A673 (cell line): ENCODE data around the gene SAMD14. TPM values are rescaled to one million over a fixed set of nuclear protein-coding genes. Genes with fewer than 3 reads are reported as not detected.

Experiments used
- BruUV-seq: library from RNA; stranded (reverse); fragments of 400-500 nt; replicated peaks from 2 replicates; lab custom pipeline; 2021; lab: Mats Ljungman, UMichigan
- CTCF ChIA-PET: fragments of 300-600 bp; sonication (Branson Sonifier 250); formaldehyde crosslinking; loops from one replicate; lab custom pipeline; 2022; ENCODE audit warnings: antibody characterized with exemption; lab: Charles Lee
- POLR2A ChIA-PET: fragments of 300-600 bp; sonication (Branson Sonifier 250); formaldehyde crosslinking; loops from one replicate; lab custom pipeline; 2022; ENCODE audit warnings: antibody characterized with exemption; ENCODE audit not compliant: low non-redundant PET; lab: Charles Lee
- DNase-seq: peaks from one replicate; pipeline ENCODE4 v3.0.0-alpha.2; 2015; ENCODE audit warnings: low spot score
- H3K27ac ChIP-seq: fragments of 200-600 bp; sonication (generic); 2 replicates; pipeline ENCODE4 v1.5.1; 2016; ENCODE audit warnings: mixed run types, low read depth, mild to moderate bottlenecking, mixed read lengths, antibody characterized with exemption, low read length; ENCODE audit not compliant: poor library complexity, severe bottlenecking
- H3K27me3 ChIP-seq: fragments of 200-600 bp; sonication (generic); replicated peaks from 2 replicates; pipeline ENCODE4 v1.6.1; 2017; ENCODE audit warnings: mixed run types, low read depth, mild to moderate bottlenecking, mixed read lengths, antibody characterized with exemption, low read length; ENCODE audit not compliant: insufficient read depth, poor library complexity
- H3K36me3 ChIP-seq: fragments of 200-600 bp; sonication (generic); 2 replicates; pipeline ENCODE4 v1.6.1; 2016; ENCODE audit warnings: mixed run types, mild to moderate bottlenecking, mixed read lengths, antibody characterized with exemption, low read length; ENCODE audit not compliant: insufficient read depth, poor library complexity, severe bottlenecking
- H3K4me1 ChIP-seq: fragments of 200-600 bp; sonication (generic); 2 replicates; pipeline ENCODE4 v1.6.1; 2017; ENCODE audit warnings: mixed run types, mild to moderate bottlenecking, mixed read lengths, antibody characterized with exemption, low read length; ENCODE audit not compliant: insufficient read depth, poor library complexity, severe bottlenecking
- H3K4me3 ChIP-seq: fragments of 200-600 bp; sonication (generic); 2 replicates; pipeline ENCODE4 v1.5.1; 2016; ENCODE audit warnings: low read depth, mixed run types, mild to moderate bottlenecking, mixed read lengths, low read length; ENCODE audit not compliant: poor library complexity, severe bottlenecking
- H3K9me3 ChIP-seq: fragments of 200-600 bp; sonication (generic); 2 replicates; pipeline ENCODE4 v1.6.1; 2016; ENCODE audit warnings: mixed run types, low read depth, mild to moderate bottlenecking, mixed read lengths, antibody characterized with exemption, low read length; ENCODE audit not compliant: poor library complexity, severe bottlenecking
- CTCF ChIP-seq: fragments of 300-800, 200-600 bp; sonication (generic); conservative IDR thresholded peaks from 2 replicates; pipeline ENCODE4 v1.5.1; 2017; ENCODE audit warnings: low read depth, mild to moderate bottlenecking, antibody characterized with exemption, low read length, moderate library complexity, mixed read lengths
- EZH2 ChIP-seq: fragments of 200-600 bp; sonication (generic); IDR thresholded peaks from 2 replicates; pipeline ENCODE4 v1.6.1; 2017; ENCODE audit warnings: borderline replicate concordance, low read depth, mild to moderate bottlenecking, mixed read lengths, antibody characterized with exemption, low read length; ENCODE audit not compliant: poor library complexity, severe bottlenecking
- intact Hi-C: fragments of 100-400 bp; cut with micrococcal nuclease; formaldehyde crosslinking; loops from one replicate; pipeline ENCODE4 v1.10.0; 2022; ENCODE audit not compliant: unreplicated experiment
- total RNA-seq: library from RNA; stranded (reverse); gene quantifications from 2 replicates; pipeline ENCODE4 v1.2.3, GENCODE V29; 2021

SAMD14 gene
- total RNA-seq, 1 experiment from 2014 or later, result 45.0 TPM

- intact Hi-C loops, result no loop called here
- Histone ChIP-seq H3K9me3 (no peaks in the 10 kb centered on the region), H3K4me1 (peaks cover 34% of the 10 kb centered on the region), H3K4me3 (no peak overlapping the region), H3K36me3 (peaks cover 5% of the 10 kb centered on the region), H3K27me3 (no peaks in the 10 kb centered on the region), H3K27ac (no peak overlapping the region)
- ChIA-PET POLR2A (no interaction called here), CTCF (interaction anchor here (0.6 to 1.4 kb wide), 2 partner anchors 24 to 33 kb away, joined by 4 to 5 read pairs; no protein-coding TSS in a partner anchor)
- TF ChIP-seq CTCF (no peak), EZH2 (no peak)
- no peak for DNase-seq
- BruUV-seq, result no TSS peak
Observed at GRCh38 chr17:50118076-50118827, 11.7 kb downstream of the SAMD14 start.

GRCh38 chr17:50117202-50118051, 12.5 kb downstream of the SAMD14 start:
- CTCF ChIA-PET, result interaction anchor here (1.0 to 1.5 kb wide), 3 partner anchors 23 to 52 kb away, joined by 4 read pairs; no protein-coding TSS in a partner anchor
- Histone ChIP-seq H3K9me3 (no peaks in the 10 kb centered on the region), H3K36me3 (peaks cover 5% of the 10 kb centered on the region), H3K4me3 (no peak overlapping the region), H3K27me3 (no peaks in the 10 kb centered on the region), H3K27ac (no peak overlapping the region), H3K4me1 (peaks cover 26% of the 10 kb centered on the region)
- BruUV-seq, result no TSS peak
- intact Hi-C loops, result no loop called here
- POLR2A ChIA-PET, result no interaction called here
- no peak for TF ChIP-seq EZH2
- peak; percentile 49 for TF ChIP-seq CTCF
- DNase-seq, result peak; percentile 44

GRCh38 chr17:50115756-50116155, 14.2 kb downstream of the SAMD14 start:
- Histone ChIP-seq H3K4me1 (peaks cover 16% of the 10 kb centered on the region), H3K4me3 (no peak overlapping the region), H3K9me3 (no peaks in the 10 kb centered on the region), H3K36me3 (peaks cover 5% of the 10 kb centered on the region), H3K27me3 (no peaks in the 10 kb centered on the region), H3K27ac (no peak overlapping the region)
- TF ChIP-seq CTCF (no peak), EZH2 (no peak)
- POLR2A ChIA-PET, result no interaction called here
- intact Hi-C loops, result loop anchor here (1.0 kb wide), 1 partner anchor 46 kb away; no protein-coding TSS in a partner anchor
- no TSS peak for BruUV-seq
- CTCF ChIA-PET, result interaction anchor here (1.0 to 1.8 kb wide), 3 partner anchors 8 to 84 kb away, joined by 6 to 9 read pairs (median 7); no protein-coding TSS in a partner anchor
- DNase-seq, result no peak
